HEK293 (cell line): ENCODE results near the gene MAML2.

Source experiments
- CTCF ChIA-PET: fragments of 350-600 bp; formaldehyde crosslinking; extraction: SDS; loops from one replicate; lab custom pipeline; 2021; ENCODE audit warnings: antibody characterized with exemption; lab: Yijun Ruan, JAX
- POLR2A ChIA-PET: fragments of 300-600 bp; formaldehyde crosslinking; extraction: SDS; loops from one replicate; lab custom pipeline; 2020; ENCODE audit warnings: antibody characterized with exemption, inconsistent platforms; lab: Yijun Ruan, JAX
- H3K27ac ChIP-seq: fragments of 200-500 bp; sonication (Bioruptor generic); 2 replicates; pipeline ENCODE4 v1.5.1; 2014; ENCODE audit warnings: low read depth, low read length, control low read depth, inconsistent platforms; ENCODE audit errors: extremely low read depth
- H3K36me3 ChIP-seq, 2 experiments: fragments of 200-500 bp in 1 of 2; sonication (Bioruptor generic) in 1 of 2; 1 replicate in 1 of 2; 2 replicates in 1 of 2; pipeline ENCODE4 v1.5.1; 2014 to 2017; ENCODE audit warnings: inconsistent platforms in 2 of 2, low read length in 2 of 2; ENCODE audit not compliant: control insufficient read depth in 2 of 2, insufficient read depth in 1 of 2
- H3K4me1 ChIP-seq: fragments of 200-500 bp; sonication (Bioruptor generic); 2 replicates; pipeline ENCODE4 v1.5.1; 2014; ENCODE audit warnings: mild to moderate bottlenecking, low read length, inconsistent platforms; ENCODE audit not compliant: control insufficient read depth, insufficient read depth
- H3K4me3 ChIP-seq: 2 replicates; pipeline ENCODE4 v1.5.1; 2011; ENCODE audit warnings: low read depth, mild to moderate bottlenecking, control low read depth, low read length, moderate library complexity
- H3K9me3 ChIP-seq: fragments of 200-500 bp; sonication (Bioruptor generic); 2 replicates; pipeline ENCODE4 v1.5.1; 2014; ENCODE audit warnings: low read depth, low read length, inconsistent platforms; ENCODE audit not compliant: control insufficient read depth, insufficient read depth
- KLF9 ChIP-seq: fragments of 450-650 bp; formaldehyde crosslinking; IDR thresholded peaks from 2 replicates; pipeline ENCODE4 v1.5.1; 2016; ENCODE audit warnings: missing biosample characterization, missing genetic modification characterization, low read depth
- SP2 ChIP-seq: fragments of 450-650 bp; formaldehyde crosslinking; IDR thresholded peaks from 2 replicates; pipeline ENCODE4 v1.5.1; 2016; ENCODE audit warnings: missing biosample characterization, missing genetic modification characterization
- ZBTB49 ChIP-seq: fragments of 450-650 bp; formaldehyde crosslinking; IDR thresholded peaks from 2 replicates; pipeline ENCODE4 v1.5.1; 2016; ENCODE audit warnings: missing biosample characterization, missing genetic modification characterization, low read depth
- ZNF140 ChIP-seq: fragments of 450-650 bp; formaldehyde crosslinking; IDR thresholded peaks from 2 replicates; pipeline ENCODE4 v1.5.1; 2016; ENCODE audit warnings: missing biosample characterization, missing genetic modification characterization
- ZNF274 ChIP-seq, 2 experiments: fragments of 200-500 bp in 1 of 2; fragments of 450-650 bp in 1 of 2; sonication (Bioruptor generic) in 1 of 2; formaldehyde crosslinking in 1 of 2; IDR thresholded peaks; 2 replicates each; pipeline versions ENCODE4 v1.5.1 to v1.6.1; 2014 to 2016; ENCODE audit warnings: borderline replicate concordance in 1 of 2, inconsistent platforms in 1 of 2, low read length in 1 of 2, missing biosample characterization in 1 of 2, missing genetic modification characterization in 1 of 2
- ZNF473 ChIP-seq: fragments of 450-650 bp; formaldehyde crosslinking; IDR thresholded peaks from 2 replicates; pipeline ENCODE4 v1.5.1; 2017; ENCODE audit warnings: missing biosample characterization, missing genetic modification characterization
- ZNF488 ChIP-seq: fragments of 450-650 bp; formaldehyde crosslinking; IDR thresholded peaks from 2 replicates; pipeline ENCODE4 v1.5.1; 2016; ENCODE audit warnings: missing biosample characterization, missing genetic modification characterization
- ZNF555 ChIP-seq: fragments of 450-650 bp; formaldehyde crosslinking; conservative IDR thresholded peaks from 2 replicates; pipeline ENCODE4 v1.5.1; 2017; ENCODE audit warnings: missing biosample characterization, mild to moderate bottlenecking, missing genetic modification characterization, inconsistent platforms
- ZNF558 ChIP-seq: fragments of 450-650 bp; formaldehyde crosslinking; IDR thresholded peaks from 2 replicates; pipeline ENCODE4 v1.5.1; 2016; ENCODE audit warnings: missing biosample characterization, missing genetic modification characterization
- ZNF560 ChIP-seq: fragments of 450-650 bp; formaldehyde crosslinking; IDR thresholded peaks from 2 replicates; pipeline ENCODE4 v1.5.1; 2017; ENCODE audit warnings: missing biosample characterization, missing genetic modification characterization, borderline replicate concordance
- ZNF626 ChIP-seq: fragments of 450-650 bp; sonication (Bioruptor Pico); formaldehyde crosslinking; IDR thresholded peaks from 2 replicates; pipeline ENCODE4 v1.5.1; 2018; ENCODE audit warnings: missing biosample characterization, missing genetic modification characterization, inconsistent platforms
- ZNF670 ChIP-seq: fragments of 450-650 bp; formaldehyde crosslinking; IDR thresholded peaks from 2 replicates; pipeline ENCODE4 v1.5.1; 2016; ENCODE audit warnings: missing biosample characterization, missing genetic modification characterization, low read depth
- ZNF785 ChIP-seq: fragments of 450-650 bp; formaldehyde crosslinking; IDR thresholded peaks from 2 replicates; pipeline ENCODE4 v1.5.1; 2016; ENCODE audit warnings: missing biosample characterization, missing genetic modification characterization
- ZNF837 ChIP-seq: fragments of 450-650 bp; formaldehyde crosslinking; IDR thresholded peaks from 2 replicates; pipeline ENCODE4 v1.5.1; 2016; ENCODE audit warnings: missing biosample characterization, missing genetic modification characterization
- TF ChIP-seq, protein P1 (sequence below): fragments of 450-650 bp; formaldehyde crosslinking; IDR thresholded peaks from 2 replicates; pipeline ENCODE4 v1.5.1; 2016; ENCODE audit warnings: missing biosample characterization, missing genetic modification characterization
- TF ChIP-seq, protein P2 (sequence below): fragments of 450-650 bp; formaldehyde crosslinking; IDR thresholded peaks from 2 replicates; pipeline ENCODE4 v1.5.1; 2016; ENCODE audit warnings: missing biosample characterization, missing genetic modification characterization

The MAML2 gene

DNA sequence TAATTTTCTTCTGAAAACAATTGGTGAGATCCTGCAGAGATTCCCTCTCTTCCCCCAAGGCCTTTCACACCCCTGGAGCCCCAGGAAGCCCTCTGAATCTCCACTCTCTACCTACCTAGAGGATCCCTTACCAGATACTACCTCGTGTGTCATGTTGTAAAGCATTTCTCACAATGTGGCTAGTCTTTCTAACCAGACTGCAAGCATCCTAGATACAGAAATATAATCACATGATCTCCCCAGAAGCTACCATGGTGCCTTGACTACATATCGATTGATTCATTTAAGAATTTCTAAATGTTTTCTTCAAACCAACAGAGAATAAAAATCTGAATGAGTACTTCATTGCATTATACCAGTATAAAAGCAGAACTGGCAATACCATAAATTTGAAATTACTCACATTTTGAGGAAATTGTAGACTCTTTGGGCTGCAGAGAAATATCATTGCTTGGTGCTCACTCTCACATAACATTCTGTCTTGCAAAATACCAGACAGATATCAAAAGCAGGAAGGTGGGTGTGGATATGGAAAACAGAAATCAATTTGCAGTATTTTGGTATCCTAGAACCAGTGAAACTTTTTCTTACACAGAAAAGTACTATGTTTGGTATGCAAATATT is 113.5 kb downstream of the MAML2 start (continued):
- no peak for TF ChIP-seq SP2 (tag by site-specific recombination)
- TF ChIP-seq ZNF626 (tag by site-specific recombination): no peak
- TF ChIP-seq, protein P1, sequence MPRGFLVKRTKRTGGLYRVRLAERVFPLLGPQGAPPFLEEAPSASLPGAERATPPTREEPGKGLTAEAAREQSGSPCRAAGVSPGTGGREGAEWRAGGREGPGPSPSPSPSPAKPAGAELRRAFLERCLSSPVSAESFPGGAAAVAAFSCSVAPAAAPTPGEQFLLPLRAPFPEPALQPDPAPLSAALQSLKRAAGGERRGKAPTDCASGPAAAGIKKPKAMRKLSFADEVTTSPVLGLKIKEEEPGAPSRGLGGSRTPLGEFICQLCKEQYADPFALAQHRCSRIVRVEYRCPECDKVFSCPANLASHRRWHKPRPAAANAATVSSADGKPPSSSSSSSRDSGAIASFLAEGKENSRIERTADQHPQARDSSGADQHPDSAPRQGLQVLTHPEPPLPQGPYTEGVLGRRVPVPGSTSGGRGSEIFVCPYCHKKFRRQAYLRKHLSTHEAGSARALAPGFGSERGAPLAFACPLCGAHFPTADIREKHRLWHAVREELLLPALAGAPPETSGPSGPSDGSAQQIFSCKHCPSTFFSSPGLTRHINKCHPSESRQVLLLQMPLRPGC (tag by site-specific recombination): no peak

DNA sequence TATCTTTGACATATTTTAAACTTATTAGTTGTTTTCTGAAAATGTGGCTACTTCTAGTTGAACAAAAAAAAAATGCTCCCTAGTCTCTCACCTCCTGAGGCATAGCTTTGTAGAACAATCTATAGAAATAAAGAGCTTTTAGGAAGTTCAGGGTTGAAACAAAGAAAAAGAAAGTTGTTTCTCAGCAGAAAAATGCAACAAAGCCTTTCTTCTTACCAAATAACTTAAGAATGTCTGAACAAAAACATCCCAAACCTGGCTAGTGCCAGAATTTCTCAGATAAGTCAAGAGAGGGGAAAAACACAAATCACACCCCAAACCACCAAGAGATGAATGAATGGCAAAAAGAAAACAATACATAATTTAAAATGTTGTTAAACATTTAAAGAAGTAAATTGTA is 114.1 kb downstream of the MAML2 start:
- Histone ChIP-seq H3K4me1 (no peaks in the 10 kb centered on the region; the same call in 1 of the 2 replicates), H3K9me3 (no peaks in the 10 kb centered on the region), H3K36me3 (no peaks in the 10 kb centered on the region), H3K4me3 (no peak overlapping the region)
- ChIA-PET CTCF (interaction anchor here (0.7 to 0.9 kb wide), 4 partner anchors 9 to 1724 kb away, joined by 3 to 4 read pairs (median 3); no protein-coding TSS in a partner anchor), POLR2A (no interaction called here)
- TF ChIP-seq ZNF560 (tag by site-specific recombination) (no peak), ZNF274 (IDR thresholded peaks at IDR 0.05; ENCODE audit: low read length) (no peak), ZNF274 (tag by site-specific recombination; IDR thresholded peaks at IDR 0.05; ENCODE audit: borderline replicate concordance) (no peak), ZNF837 (tag by site-specific recombination) (no peak), ZNF785 (no peak), ZNF488 (no peak), KLF9 (tag by site-specific recombination) (no peak), ZNF473 (tag by site-specific recombination) (no peak), ZNF670 (tag by site-specific recombination) (no peak), ZNF140 (tag by site-specific recombination) (no peak), ZBTB49 (tag by site-specific recombination) (no peak), ZNF558 (tag by site-specific recombination) (no peak), ZNF555 (tag by site-specific recombination) (no peak)
- TF ChIP-seq, protein P2, sequence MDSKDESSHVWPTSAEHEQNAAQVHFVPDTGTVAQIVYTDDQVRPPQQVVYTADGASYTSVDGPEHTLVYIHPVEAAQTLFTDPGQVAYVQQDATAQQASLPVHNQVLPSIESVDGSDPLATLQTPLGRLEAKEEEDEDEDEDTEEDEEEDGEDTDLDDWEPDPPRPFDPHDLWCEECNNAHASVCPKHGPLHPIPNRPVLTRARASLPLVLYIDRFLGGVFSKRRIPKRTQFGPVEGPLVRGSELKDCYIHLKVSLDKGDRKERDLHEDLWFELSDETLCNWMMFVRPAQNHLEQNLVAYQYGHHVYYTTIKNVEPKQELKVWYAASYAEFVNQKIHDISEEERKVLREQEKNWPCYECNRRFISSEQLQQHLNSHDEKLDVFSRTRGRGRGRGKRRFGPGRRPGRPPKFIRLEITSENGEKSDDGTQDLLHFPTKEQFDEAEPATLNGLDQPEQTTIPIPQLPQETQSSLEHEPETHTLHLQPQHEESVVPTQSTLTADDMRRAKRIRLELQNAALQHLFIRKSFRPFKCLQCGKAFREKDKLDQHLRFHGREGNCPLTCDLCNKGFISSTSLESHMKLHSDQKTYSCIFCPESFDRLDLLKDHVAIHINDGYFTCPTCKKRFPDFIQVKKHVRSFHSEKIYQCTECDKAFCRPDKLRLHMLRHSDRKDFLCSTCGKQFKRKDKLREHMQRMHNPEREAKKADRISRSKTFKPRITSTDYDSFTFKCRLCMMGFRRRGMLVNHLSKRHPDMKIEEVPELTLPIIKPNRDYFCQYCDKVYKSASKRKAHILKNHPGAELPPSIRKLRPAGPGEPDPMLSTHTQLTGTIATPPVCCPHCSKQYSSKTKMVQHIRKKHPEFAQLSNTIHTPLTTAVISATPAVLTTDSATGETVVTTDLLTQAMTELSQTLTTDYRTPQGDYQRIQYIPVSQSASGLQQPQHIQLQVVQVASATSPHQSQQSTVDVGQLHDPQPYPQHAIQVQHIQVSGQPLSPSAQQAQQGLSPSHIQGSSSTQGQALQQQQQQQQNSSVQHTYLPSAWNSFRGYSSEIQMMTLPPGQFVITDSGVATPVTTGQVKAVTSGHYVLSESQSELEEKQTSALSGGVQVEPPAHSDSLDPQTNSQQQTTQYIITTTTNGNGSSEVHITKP (tag by site-specific recombination): no peak
- TF ChIP-seq, all 188 proteins: peak for 0
- H3K27ac ChIP-seq: no peak overlapping the region
